ENCODE measurements around the gene MLLT10.

DNA sequence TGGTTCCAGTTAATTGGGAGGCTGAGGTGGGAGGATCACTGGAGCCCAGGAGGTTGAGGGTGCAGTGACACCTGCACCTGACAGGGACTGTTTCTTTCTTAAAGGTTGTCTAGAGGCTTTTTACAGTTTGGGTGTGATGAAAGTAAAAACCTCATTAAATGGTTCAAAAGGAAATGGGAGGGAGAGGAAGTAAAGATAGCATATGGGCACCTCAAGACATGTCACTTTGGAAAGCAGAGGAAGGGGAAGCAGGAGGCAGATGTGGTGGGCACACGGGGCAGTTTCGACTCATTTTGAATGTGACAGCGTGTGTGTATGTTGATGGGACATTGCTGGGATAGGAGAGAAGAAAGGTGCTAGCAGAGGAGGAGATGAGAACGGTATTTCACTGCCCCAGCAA is 203.1 kb downstream of the MLLT10 start:
- no peak for TF ChIP-seq CBX3 (IDR thresholded peaks at IDR 0.05; ENCODE audit: low read depth)
- TF ChIP-seq, protein P1, sequence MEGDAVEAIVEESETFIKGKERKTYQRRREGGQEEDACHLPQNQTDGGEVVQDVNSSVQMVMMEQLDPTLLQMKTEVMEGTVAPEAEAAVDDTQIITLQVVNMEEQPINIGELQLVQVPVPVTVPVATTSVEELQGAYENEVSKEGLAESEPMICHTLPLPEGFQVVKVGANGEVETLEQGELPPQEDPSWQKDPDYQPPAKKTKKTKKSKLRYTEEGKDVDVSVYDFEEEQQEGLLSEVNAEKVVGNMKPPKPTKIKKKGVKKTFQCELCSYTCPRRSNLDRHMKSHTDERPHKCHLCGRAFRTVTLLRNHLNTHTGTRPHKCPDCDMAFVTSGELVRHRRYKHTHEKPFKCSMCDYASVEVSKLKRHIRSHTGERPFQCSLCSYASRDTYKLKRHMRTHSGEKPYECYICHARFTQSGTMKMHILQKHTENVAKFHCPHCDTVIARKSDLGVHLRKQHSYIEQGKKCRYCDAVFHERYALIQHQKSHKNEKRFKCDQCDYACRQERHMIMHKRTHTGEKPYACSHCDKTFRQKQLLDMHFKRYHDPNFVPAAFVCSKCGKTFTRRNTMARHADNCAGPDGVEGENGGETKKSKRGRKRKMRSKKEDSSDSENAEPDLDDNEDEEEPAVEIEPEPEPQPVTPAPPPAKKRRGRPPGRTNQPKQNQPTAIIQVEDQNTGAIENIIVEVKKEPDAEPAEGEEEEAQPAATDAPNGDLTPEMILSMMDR (IDR thresholded peaks at IDR 0.05 in 2 of 3, conservative IDR thresholded peaks at IDR 0.05 in 1 of 3; ENCODE audit: borderline replicate concordance in 1 of 3, insufficient read depth in 1 of 3, low read depth in 2 of 3, low read length in 2 of 3), result no peak
- TF ChIP-seq, protein P2, sequence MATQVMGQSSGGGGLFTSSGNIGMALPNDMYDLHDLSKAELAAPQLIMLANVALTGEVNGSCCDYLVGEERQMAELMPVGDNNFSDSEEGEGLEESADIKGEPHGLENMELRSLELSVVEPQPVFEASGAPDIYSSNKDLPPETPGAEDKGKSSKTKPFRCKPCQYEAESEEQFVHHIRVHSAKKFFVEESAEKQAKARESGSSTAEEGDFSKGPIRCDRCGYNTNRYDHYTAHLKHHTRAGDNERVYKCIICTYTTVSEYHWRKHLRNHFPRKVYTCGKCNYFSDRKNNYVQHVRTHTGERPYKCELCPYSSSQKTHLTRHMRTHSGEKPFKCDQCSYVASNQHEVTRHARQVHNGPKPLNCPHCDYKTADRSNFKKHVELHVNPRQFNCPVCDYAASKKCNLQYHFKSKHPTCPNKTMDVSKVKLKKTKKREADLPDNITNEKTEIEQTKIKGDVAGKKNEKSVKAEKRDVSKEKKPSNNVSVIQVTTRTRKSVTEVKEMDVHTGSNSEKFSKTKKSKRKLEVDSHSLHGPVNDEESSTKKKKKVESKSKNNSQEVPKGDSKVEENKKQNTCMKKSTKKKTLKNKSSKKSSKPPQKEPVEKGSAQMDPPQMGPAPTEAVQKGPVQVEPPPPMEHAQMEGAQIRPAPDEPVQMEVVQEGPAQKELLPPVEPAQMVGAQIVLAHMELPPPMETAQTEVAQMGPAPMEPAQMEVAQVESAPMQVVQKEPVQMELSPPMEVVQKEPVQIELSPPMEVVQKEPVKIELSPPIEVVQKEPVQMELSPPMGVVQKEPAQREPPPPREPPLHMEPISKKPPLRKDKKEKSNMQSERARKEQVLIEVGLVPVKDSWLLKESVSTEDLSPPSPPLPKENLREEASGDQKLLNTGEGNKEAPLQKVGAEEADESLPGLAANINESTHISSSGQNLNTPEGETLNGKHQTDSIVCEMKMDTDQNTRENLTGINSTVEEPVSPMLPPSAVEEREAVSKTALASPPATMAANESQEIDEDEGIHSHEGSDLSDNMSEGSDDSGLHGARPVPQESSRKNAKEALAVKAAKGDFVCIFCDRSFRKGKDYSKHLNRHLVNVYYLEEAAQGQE (IDR thresholded peaks at IDR 0.05; ENCODE audit: low read depth), result no peak
- TF ChIP-seq YY1 (IDR thresholded peaks at IDR 0.05; ENCODE audit: extremely low read depth, insufficient replicate concordance, low read depth, low read length), result no peak
